Mesenteric fat pad (tissue), 1 donor: Measurements from ENCODE around the gene LRG1. TPM values are rescaled to one million over a fixed set of nuclear protein-coding genes. Genes with fewer than 3 reads are reported as not detected.

ENCODE experiments used
- DNase-seq: peaks from one replicate; pipeline ENCODE4 v3.0.0-alpha.2; 2020; ENCODE audit warnings: low spot score
- total RNA-seq: library from RNA; stranded (reverse); fragmentation: NEBNext Ultra II Directional; extraction: Animal tissue kit (Norgen Biotek cat#: 25700); gene quantifications from one replicate; pipeline ENCODE4 v1.2.1, GENCODE V29; 2021
- donor health status: DM: yes; HTN: yes; CAD: no.

LRG1 gene
- total RNA-seq, 1 donor from 2014 or later: 4.0 TPM

- no peak for DNase-seq
Observed at GRCh38 chr19:4496304-4496703, 43.5 kb downstream of the LRG1 start.

GRCh38 chr19:4495471-4495870 lies 44.4 kb downstream of the LRG1 start:
- no peak for DNase-seq

DNA sequence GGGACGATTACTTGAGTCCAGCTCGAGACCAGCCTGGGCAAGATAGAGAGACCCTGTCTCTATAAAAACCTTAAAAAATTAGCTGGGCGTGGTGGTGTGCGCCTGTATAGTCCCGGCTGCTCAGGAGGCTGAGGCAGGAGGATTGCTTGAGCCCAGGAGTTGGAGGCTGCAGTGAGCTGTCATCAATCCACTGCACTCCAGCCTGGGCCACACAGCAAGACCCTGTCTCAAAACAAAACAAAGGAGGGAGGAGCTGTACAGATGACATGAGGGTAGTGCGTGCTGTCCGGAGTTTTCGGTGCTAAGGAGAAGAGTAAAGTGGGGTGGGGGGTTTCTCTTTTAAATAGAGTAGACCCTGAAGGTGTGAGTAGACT lies 45.2 kb downstream of the LRG1 start:
- no peak for DNase-seq

DNA sequence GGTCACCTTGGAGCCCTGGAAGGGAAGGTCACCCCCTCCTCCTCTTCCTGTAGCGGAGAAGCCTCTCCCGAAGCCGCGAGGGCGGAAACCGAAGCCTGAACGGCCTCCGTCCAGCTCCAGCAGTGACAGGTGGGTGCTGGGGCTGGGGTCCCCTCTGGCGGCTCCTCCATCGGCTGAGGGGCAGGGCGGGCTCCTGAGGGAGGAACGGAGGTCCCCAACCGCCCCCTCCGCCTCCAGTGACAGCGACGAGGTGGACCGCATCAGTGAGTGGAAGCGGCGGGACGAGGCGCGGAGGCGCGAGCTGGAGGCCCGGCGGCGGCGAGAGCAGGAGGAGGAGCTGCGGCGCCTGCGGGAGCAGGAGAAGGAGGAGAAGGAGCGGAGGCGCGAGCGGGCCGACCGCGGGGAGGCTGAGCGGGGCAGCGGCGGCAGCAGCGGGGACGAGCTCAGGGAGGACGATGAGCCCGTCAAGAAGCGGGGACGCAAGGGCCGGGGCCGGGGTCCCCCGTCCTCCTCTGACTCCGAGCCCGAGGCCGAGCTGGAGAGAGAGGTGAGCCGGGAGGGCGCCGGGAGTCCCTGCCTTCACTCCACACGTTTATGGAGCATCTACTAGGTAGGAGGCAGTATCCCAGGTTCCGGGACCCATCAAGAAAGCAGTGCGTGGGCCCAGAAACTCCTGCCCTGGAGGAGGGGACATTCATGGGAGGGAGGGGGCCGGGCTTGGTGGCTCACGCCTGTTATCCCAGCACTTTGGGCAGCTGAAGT lies 45.7 kb downstream of the LRG1 start:
- DNase-seq: no peak

DNA sequence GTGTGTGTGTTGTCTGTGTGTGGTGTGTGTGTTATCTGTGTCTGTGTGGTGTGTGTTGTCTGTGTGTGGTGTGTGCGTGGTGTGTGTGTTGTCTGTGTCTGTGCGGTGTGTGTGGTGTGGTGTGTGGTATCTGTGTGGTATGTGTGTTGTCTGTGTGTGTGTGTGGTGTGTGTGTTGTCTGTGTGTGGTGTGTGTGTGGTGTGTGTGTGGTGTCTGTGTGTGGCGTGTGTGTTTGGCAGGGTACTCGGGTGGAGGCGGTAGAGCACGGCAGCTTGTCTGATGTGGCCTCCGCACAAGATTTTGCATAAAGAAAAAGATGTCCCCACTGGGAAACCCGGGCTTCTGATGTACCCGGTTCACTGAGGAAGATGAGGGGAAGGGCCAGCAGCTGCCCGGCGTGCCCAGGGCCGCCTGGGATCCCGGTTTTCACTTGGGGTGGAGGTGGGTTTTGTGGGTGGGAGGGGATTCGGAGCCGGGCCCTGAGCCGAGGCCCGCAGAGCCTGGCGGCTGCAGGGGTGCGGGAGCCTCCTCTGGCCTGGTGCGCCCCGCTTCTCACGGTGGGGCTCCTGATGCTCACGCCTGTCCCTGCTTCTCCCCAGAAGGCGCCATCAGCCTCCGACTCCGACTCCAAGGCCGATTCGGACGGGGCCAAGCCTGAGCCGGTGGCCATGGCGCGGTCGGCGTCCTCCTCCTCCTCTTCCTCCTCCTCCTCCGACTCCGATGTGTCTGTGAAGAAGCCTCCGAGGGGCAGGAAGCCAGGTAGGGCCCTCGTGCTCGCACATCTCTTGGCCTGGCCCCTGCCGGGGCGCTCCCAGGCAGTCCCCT lies 46.5 kb downstream of the LRG1 start:
- DNase-seq: no peak

- DNase-seq: no peak
Observed at GRCh38 chr19:4492337-4493103, 47.3 kb downstream of the LRG1 start.

GRCh38 chr19:4491446-4491845 lies 48.4 kb downstream of the LRG1 start:
- DNase-seq: no peak

DNA sequence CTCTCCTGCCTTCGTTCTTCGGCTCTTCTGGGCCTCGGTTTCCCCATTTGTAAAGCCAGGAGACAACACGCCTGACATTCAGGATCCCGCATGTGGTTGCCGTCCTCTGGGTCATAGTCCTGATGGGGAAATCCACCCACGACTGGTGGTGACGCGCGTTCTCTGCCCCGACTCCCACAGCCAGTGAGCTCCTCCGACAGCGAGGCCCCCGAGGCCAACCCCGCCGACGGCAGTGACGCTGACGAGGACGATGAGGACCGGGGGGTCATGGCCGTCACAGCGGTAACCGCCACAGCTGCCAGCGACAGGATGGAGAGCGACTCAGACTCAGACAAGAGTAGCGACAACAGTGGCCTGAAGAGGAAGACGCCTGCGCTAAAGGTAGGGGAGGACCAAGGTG lies 51.3 kb downstream of the LRG1 start:
- DNase-seq: no peak

- DNase-seq: no peak
Observed at GRCh38 chr19:4487572-4487971, 52.3 kb downstream of the LRG1 start.

Other genes with a start within 250 kb of the LRG1 start
- gene TMIGD2, start 237.6 kb downstream of the LRG1 start, total RNA-seq: 0.45 TPM
- gene FSD1, start 235.4 kb downstream of the LRG1 start, total RNA-seq: not detected
- gene STAP2, start 201.2 kb downstream of the LRG1 start, total RNA-seq: 3.0 TPM
- gene MPND, start 196.5 kb downstream of the LRG1 start, total RNA-seq: 14.4 TPM
- 91.2 TPM for gene SH3GL1, start 139.5 kb downstream of the LRG1 start, total RNA-seq
- gene CHAF1A, start 137.4 kb downstream of the LRG1 start, total RNA-seq: 6.0 TPM
- gene UBXN6, start 82.2 kb downstream of the LRG1 start, total RNA-seq: 119 TPM
- gene HDGFL2, start 67.7 kb downstream of the LRG1 start, total RNA-seq: 22.8 TPM
- 2,078 TPM for gene PLIN4, start 21.6 kb downstream of the LRG1 start, total RNA-seq
- 62.5 TPM for gene PLIN5, start 4.8 kb downstream of the LRG1 start, total RNA-seq
- 35.1 TPM for gene SEMA6B, start 19.6 kb upstream of the LRG1 start, total RNA-seq
- gene TNFAIP8L1, start 99.5 kb upstream of the LRG1 start, total RNA-seq: 6.9 TPM
- gene MYDGF, start 130.3 kb upstream of the LRG1 start, total RNA-seq: 98.5 TPM
- gene DPP9, start 183.8 kb upstream of the LRG1 start, total RNA-seq: 54.8 TPM